ENCODE measurements around the gene SPATA1. TPM values are rescaled to one million over a fixed set of nuclear protein-coding genes. Genes with fewer than 3 reads are reported as not detected.

SPATA1 gene
- total and polyA plus RNA-seq, 9 of the 15 experiments (the other 6 are each of a cell fraction or from before 2014, with no cell fraction given) = 0.79 to 2.9 (median 1.5) TPM

- TF ChIP-seq CREM (IDR thresholded peaks at IDR 0.05; ENCODE audit: low read depth) (no peak), ZNF445 (CRISPR knock-in tag; IDR thresholded peaks at IDR 0.05; ENCODE audit: low read depth) (no peak), HMBOX1 (IDR thresholded peaks at IDR 0.05) (peak; percentile 48; the same call in 1 of the 2 replicates), E4F1 (CRISPR knock-in tag; IDR thresholded peaks at IDR 0.05; ENCODE audit: borderline replicate concordance) (no peak), GTF2E2 (tag; IDR thresholded peaks at IDR 0.05) (no peak), DDX20 (tag; IDR thresholded peaks at IDR 0.05; ENCODE audit: low read depth) (no peak), NFE2 (IDR thresholded peaks at IDR 0.05; ENCODE audit: low read depth) (no peak), ZNF3 (CRISPR knock-in tag; IDR thresholded peaks at IDR 0.05) (no peak), COPS2 (conservative IDR thresholded peaks at IDR 0.05) (no peak), KLF6 (CRISPR knock-in tag; IDR thresholded peaks at IDR 0.05; ENCODE audit: borderline replicate concordance) (no peak), ATF1 (CRISPR knock-in tag; IDR thresholded peaks at IDR 0.05) (no peak), ATF1 (tag; IDR thresholded peaks at IDR 0.05) (no peak), ZBTB17 (CRISPR knock-in tag; IDR thresholded peaks at IDR 0.05) (peak; percentile 37; the same call in 1 of the 2 replicates), HDAC3 (IDR thresholded peaks at IDR 0.05; ENCODE audit: borderline replicate concordance, partially characterized antibody) (no peak), FOXP4 (CRISPR knock-in tag; IDR thresholded peaks at IDR 0.05; ENCODE audit: borderline replicate concordance) (no peak), ZNF444 (CRISPR knock-in tag; IDR thresholded peaks at IDR 0.05) (no peak), NR3C1 (CRISPR knock-in tag; IDR thresholded peaks at IDR 0.05) (no peak), ZNF707 (CRISPR knock-in tag; conservative IDR thresholded peaks at IDR 0.05) (no peak), PHF8 (IDR thresholded peaks at IDR 0.05; ENCODE audit: borderline replicate concordance, low read length) (peak; percentile 23; the same call in 1 of the 2 replicates), SMAD1 (IDR thresholded peaks at IDR 0.05; ENCODE audit: low read depth, low read length, partially characterized antibody) (no peak), KAT2B (IDR thresholded peaks at IDR 0.05; ENCODE audit: low read depth, low read length) (no peak), ZNF347 (CRISPR knock-in tag; IDR thresholded peaks at IDR 0.05; ENCODE audit: low read depth) (no peak)
Measured at GRCh38 chr1:84582802-84583587, 76.8 kb downstream of the SPATA1 start (continued).
